ENCODE results near the gene SLC51B.
"Not testable (repeated sequence)": the region's sequence is repeated elsewhere in the genome, so short reads cannot be mapped to it uniquely, and the experiment has no call there.

The SLC51B gene

GRCh38 chr15:65094294-65094995, 49.3 kb downstream of the SLC51B start:
- no peak overlapping the region for H3K4me3 ChIP-seq (ENCODE audit: low read depth, low read length)
- DNase-seq (ENCODE audit: low read depth) = no peak
- TF ChIP-seq, protein P1, sequence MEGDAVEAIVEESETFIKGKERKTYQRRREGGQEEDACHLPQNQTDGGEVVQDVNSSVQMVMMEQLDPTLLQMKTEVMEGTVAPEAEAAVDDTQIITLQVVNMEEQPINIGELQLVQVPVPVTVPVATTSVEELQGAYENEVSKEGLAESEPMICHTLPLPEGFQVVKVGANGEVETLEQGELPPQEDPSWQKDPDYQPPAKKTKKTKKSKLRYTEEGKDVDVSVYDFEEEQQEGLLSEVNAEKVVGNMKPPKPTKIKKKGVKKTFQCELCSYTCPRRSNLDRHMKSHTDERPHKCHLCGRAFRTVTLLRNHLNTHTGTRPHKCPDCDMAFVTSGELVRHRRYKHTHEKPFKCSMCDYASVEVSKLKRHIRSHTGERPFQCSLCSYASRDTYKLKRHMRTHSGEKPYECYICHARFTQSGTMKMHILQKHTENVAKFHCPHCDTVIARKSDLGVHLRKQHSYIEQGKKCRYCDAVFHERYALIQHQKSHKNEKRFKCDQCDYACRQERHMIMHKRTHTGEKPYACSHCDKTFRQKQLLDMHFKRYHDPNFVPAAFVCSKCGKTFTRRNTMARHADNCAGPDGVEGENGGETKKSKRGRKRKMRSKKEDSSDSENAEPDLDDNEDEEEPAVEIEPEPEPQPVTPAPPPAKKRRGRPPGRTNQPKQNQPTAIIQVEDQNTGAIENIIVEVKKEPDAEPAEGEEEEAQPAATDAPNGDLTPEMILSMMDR (IDR thresholded peaks at IDR 0.05; ENCODE audit: insufficient read depth, low read depth, low read length, missing control alignments) = no peak

- TF ChIP-seq, protein P1 (IDR thresholded peaks at IDR 0.05; ENCODE audit: insufficient read depth, low read depth, low read length, missing control alignments) = no peak
- DNase-seq (ENCODE audit: low read depth) = no peak
- H3K4me3 ChIP-seq (ENCODE audit: low read depth, low read length) = no peak overlapping the region
Measured at GRCh38 chr15:65095011-65095746, 50.0 kb downstream of the SLC51B start.

DNA sequence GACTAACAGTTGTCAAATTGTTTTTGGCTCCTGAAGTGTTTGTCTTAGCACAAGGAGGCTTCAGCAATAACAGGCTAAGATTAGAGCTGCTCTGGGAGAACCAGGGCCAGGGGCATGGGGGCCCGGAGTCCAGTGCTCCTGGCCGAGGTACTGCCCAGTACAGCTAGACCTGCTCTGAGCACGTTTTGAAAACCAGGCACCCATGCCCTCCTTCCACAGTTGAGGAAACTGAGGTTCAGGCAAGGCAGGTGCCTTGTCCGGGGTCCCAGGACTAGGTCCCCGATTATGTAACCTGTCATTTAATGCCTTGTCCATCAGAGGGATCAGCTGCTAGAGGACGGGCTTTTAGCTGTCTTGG, 50.5 kb downstream of the SLC51B start:
- TF ChIP-seq, protein P1 (IDR thresholded peaks at IDR 0.05; ENCODE audit: insufficient read depth, low read depth, low read length, missing control alignments) = no peak
- no peak overlapping the region for H3K4me3 ChIP-seq (ENCODE audit: low read depth, low read length)
- no peak for DNase-seq (ENCODE audit: low read depth)

DNA sequence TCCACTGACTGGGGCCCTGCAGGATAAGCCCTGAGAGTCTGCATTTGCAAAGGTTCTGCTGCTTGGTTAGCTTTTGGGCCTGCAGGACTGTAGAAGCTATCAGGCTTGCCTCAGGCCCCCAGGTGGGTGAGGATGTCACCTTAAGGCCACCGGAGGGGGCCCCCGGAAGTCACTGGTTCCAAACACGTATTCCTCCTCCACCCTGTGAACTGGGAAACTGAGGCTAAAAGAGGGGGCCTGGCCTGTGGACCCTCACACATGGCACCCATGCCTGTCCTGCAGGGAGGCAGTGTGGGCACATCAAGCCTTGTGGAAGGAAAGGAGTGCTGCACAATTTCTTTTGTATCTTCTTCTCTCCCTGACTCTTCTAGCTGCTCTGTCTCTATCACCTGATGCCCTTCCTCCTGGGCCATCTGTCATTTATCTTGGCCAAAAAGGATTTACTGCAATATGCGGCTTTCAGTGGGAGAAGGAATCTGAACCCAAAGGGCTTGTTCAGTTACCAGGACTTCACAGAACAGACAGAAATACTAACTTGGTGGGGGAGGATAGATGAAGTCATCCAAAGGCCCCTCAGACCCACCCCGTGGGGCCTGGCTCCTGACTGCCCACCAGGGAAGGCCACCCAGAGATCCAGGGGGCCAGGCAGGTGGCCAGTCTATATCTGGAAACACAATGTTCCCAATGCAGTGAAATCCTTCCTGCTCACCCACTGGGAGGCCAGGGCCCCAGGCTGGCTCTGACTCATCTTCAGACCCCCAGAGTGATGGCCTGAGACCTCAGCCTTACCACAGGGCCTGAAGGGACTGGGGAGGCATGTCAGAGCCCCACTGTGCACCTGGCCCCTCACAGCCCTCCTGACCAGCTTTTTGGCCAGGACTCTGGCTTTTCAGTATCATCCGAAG, 51.5 kb downstream of the SLC51B start:
- no peak overlapping the region for H3K4me3 ChIP-seq (ENCODE audit: low read depth, low read length)
- DNase-seq (ENCODE audit: low read depth) = no peak
- TF ChIP-seq, protein P1 (IDR thresholded peaks at IDR 0.05; ENCODE audit: insufficient read depth, low read depth, low read length, missing control alignments) = no peak

GRCh38 chr15:65097651-65098263, 52.6 kb downstream of the SLC51B start:
- TF ChIP-seq, protein P1 (IDR thresholded peaks at IDR 0.05; ENCODE audit: insufficient read depth, low read depth, low read length, missing control alignments) = no peak
- no peak for DNase-seq (ENCODE audit: low read depth)
- no peak overlapping the region for H3K4me3 ChIP-seq (ENCODE audit: low read depth, low read length)

- no peak for DNase-seq (ENCODE audit: low read depth)
- TF ChIP-seq, protein P1 (IDR thresholded peaks at IDR 0.05; ENCODE audit: insufficient read depth, low read depth, low read length, missing control alignments) = no peak
- H3K4me3 ChIP-seq (ENCODE audit: low read depth, low read length) = no peak overlapping the region
Measured at GRCh38 chr15:65099336-65099735, 54.1 kb downstream of the SLC51B start.

GRCh38 chr15:65099801-65100200, 54.6 kb downstream of the SLC51B start:
- H3K4me3 ChIP-seq (ENCODE audit: low read depth, low read length); DNase-seq (ENCODE audit: low read depth): not testable (repeated sequence)
